A549 treated with AZD9567 at 1 μM for 4 hours (cell line): ENCODE results near the gene PF4V1. TPM values are rescaled to one million over a fixed set of nuclear protein-coding genes. Genes with fewer than 3 reads are reported as not detected.

Source experiments
- total RNA-seq: library from RNA; stranded (reverse); fragments of 200-300 nt; extraction: Qiagen RNA extraction; gene quantifications from 5 replicates; pipeline ENCODE4 v1.2.3, GENCODE V29; 2022; ENCODE audit not compliant: insufficient read depth

Gene PF4V1
- not detected in 5 replicates for total RNA-seq

GRCh38 chr4:73853246-73853704, at the start of gene PF4V1:
TSS of gene PF4V1 (plus strand) at chr4:73853296. CDS start at chr4:73853363, 67 bp downstream.

GRCh38 chr4:73836373-73837279, 16.5 kb upstream of the PF4V1 start, which contains the start of gene CXCL6:
TSS of gene CXCL6 (plus strand) at chr4:73836678. CDS start at chr4:73836751, 73 bp downstream.

GRCh38 chr4:73869130-73870055, 16.3 kb downstream of the PF4V1 start, which contains the start of gene CXCL1:
TSS of gene CXCL1 (plus strand) at chr4:73869393. CDS start at chr4:73869471, 78 bp downstream.

Other genes with a start within 250 kb of the PF4V1 start
- gene RASSF6, start 232.9 kb upstream of the PF4V1 start, total RNA-seq = 0.46 to 0.72 TPM (median 0.56 TPM) in 5 replicates
- gene CXCL8, start 112.7 kb upstream of the PF4V1 start, total RNA-seq = 3.2 to 10.9 TPM (median 5.8 TPM) in 5 replicates
- not detected in 5 replicates for gene CXCL6, start 16.6 kb upstream of the PF4V1 start, total RNA-seq
- 5.4 to 10.7 TPM (median 7.6 TPM) in 5 replicates for gene CXCL1, start 16.1 kb downstream of the PF4V1 start, total RNA-seq
- gene PF4, start 128.7 kb downstream of the PF4V1 start, total RNA-seq = 0.57 to 1.2 TPM (median 0.65 TPM) in 4 of 5 replicates, not detected in the other
- gene PPBP, start 134.9 kb downstream of the PF4V1 start, total RNA-seq = 0.13 to 0.37 TPM (median 0.16 TPM) in 3 of 5 replicates, not detected in the others
- 29.6 to 47.3 TPM (median 37.0 TPM) in 5 replicates for gene CXCL5, start 145.4 kb downstream of the PF4V1 start, total RNA-seq
- 3.6 to 6.2 TPM (median 4.5 TPM) in 5 replicates for gene CXCL3, start 185.4 kb downstream of the PF4V1 start, total RNA-seq
- gene CXCL2, start 245.9 kb downstream of the PF4V1 start, total RNA-seq = 10.6 to 14.1 TPM (median 11.8 TPM) in 5 replicates